Subcutaneous abdominal adipose tissue (tissue), 5 donors: Measurements from ENCODE around the gene NR1H4.

Source experiments
- H3K27ac ChIP-seq: one replicate; pipeline ENCODE4 v1.7.0; 2013; ENCODE audit warnings: low read depth, mild to moderate bottlenecking, inconsistent platforms, low read length, moderate library complexity
- H3K27me3 ChIP-seq, 5 donors: one replicate each; pipeline ENCODE4 v1.7.0; 2013; ENCODE audit warnings: low read length in 5 of 5, inconsistent platforms in 1 of 5; ENCODE audit not compliant: control insufficient read depth in 5 of 5, insufficient read depth in 4 of 5
- H3K36me3 ChIP-seq, 5 donors: one replicate each; pipeline ENCODE4 v1.7.0; 2013; ENCODE audit warnings: low read length in 5 of 5; ENCODE audit not compliant: control insufficient read depth in 5 of 5, insufficient read depth in 5 of 5
- H3K4me1 ChIP-seq, 5 donors: one replicate each; pipeline ENCODE4 v1.7.0; 2013; ENCODE audit warnings: low read length in 5 of 5, mild to moderate bottlenecking in 3 of 5, moderate library complexity in 1 of 5; ENCODE audit not compliant: control insufficient read depth in 5 of 5, insufficient read depth in 5 of 5
- H3K4me3 ChIP-seq, 5 donors: one replicate each; pipeline ENCODE4 v1.7.0; 2013; ENCODE audit warnings: low read length in 5 of 5, low read depth in 1 of 5
- H3K9ac ChIP-seq, 5 donors: one replicate each; pipeline ENCODE4 v1.7.0; 2013; ENCODE audit warnings: low read length in 5 of 5, mild to moderate bottlenecking in 4 of 5, moderate library complexity in 3 of 5
- H3K9me3 ChIP-seq, 5 donors: one replicate each; pipeline ENCODE4 v1.7.0; 2013; ENCODE audit warnings: low read length in 5 of 5; ENCODE audit not compliant: control insufficient read depth in 5 of 5
- donor health status: healthy.
- donor health status: healthy.
- donor health status: healthy.
- donor health status: healthy.
- donor health status: healthy.

NR1H4 gene

DNA sequence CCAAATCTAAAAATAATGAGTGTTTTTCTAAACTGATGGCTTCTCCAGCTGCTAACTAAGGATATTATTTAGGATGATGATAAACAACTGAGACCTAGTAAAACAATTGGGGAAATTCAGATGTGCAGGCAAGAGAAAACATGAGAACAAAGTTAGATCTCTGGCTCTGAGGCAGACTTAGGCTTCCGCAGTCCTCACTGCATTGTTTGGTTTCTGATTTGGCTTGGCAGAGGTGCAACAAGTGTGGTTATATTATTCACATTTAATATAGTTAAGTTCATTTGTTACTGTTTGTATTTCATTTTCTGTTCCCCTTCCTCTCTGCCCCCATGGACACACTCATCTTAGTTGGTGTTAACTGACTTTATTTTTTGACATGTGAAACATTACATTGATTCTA is 30.2 kb upstream of the NR1H4 start:
- no peak overlapping the region for H3K27ac ChIP-seq
- H3K4me3 ChIP-seq = no peak overlapping the region
- H3K9me3 ChIP-seq = no peaks in the 10 kb centered on the region
- H3K36me3 ChIP-seq = no peaks in the 10 kb centered on the region
- H3K9ac ChIP-seq = no peak overlapping the region
- H3K4me1 ChIP-seq = peaks cover 0 to 10% (median 4%) of the 10 kb centered on the region in 5 donors
- H3K27me3 ChIP-seq = peaks cover 0 to 3% (median 0%) of the 10 kb centered on the region in 5 donors

DNA sequence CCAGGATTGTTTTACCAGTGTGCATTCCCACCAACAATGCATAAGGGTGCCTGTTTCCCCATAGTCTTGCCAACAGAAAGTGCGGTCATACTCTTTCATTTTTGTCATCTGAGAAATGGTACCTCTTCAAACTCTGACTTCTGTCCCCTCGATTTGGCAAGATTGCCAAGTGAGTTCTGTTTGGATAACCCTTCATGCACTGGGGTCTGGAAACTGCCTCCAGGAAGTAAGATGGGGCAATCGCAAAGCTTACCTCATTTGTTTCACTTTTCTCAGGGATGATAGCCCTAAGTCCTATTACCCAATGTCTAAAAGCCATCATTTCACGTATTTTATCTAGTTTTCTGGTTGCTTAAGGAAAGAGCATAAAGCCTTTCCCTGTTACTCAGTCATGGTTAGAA is 28.6 kb upstream of the NR1H4 start:
- no peak overlapping the region for H3K4me3 ChIP-seq
- peaks cover 0 to 10% (median 4%) of the 10 kb centered on the region in 5 donors for H3K4me1 ChIP-seq
- no peak overlapping the region for H3K9ac ChIP-seq
- H3K9me3 ChIP-seq = no peaks in the 10 kb centered on the region
- no peaks in the 10 kb centered on the region for H3K36me3 ChIP-seq
- H3K27me3 ChIP-seq = peaks cover 0 to 3% (median 0%) of the 10 kb centered on the region in 5 donors
- no peak overlapping the region for H3K27ac ChIP-seq

DNA sequence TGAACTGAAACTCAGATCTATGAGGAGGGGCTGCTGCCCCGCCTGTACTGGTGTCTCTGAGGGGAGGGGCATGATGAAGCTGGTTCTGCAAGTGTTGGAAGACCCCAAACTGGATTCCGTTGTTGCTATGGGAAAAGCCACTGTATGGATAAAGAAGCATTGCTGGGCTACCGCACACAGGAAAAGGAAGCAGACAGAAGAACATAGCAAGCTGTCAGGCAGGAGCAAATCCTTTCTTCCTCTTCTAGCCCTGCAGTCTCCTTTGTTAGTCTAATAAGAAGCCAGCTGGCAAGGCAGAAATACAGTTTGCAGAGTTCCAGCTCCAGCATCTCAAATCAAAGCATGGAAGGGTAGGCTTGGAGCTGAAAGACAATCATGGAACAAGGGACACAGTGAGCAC is 26.3 kb upstream of the NR1H4 start:
- H3K36me3 ChIP-seq = no peaks in the 10 kb centered on the region
- H3K9me3 ChIP-seq = no peaks in the 10 kb centered on the region
- peaks cover 0 to 5% (median 0%) of the 10 kb centered on the region in 5 donors for H3K27me3 ChIP-seq
- peaks cover 0 to 10% (median 4%) of the 10 kb centered on the region in 5 donors for H3K4me1 ChIP-seq
- H3K9ac ChIP-seq = no peak overlapping the region
- H3K4me3 ChIP-seq = peak overlapping the region in 1 of 5 donors; percentile 13
- H3K27ac ChIP-seq = no peak overlapping the region

DNA sequence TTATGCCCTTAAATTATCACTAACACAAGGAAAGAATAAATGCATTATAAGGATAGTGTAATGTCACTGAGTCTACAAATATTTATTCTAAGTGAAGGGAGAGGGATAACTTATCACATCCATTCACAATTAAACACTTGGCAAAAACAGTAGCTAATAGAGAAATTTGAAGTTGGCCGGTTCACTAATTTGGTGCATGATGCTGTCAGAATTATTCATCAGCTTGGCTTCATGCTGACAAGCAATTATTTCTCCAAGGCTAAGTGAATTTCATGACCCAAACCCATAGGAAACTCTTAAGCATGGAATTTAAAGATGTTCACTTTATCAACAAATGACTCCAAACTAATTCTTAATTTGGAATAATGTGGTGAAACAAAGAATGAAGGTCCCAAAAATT is 25.0 kb upstream of the NR1H4 start:
- Histone ChIP-seq H3K27ac (no peak overlapping the region), H3K36me3 (no peaks in the 10 kb centered on the region)

DNA sequence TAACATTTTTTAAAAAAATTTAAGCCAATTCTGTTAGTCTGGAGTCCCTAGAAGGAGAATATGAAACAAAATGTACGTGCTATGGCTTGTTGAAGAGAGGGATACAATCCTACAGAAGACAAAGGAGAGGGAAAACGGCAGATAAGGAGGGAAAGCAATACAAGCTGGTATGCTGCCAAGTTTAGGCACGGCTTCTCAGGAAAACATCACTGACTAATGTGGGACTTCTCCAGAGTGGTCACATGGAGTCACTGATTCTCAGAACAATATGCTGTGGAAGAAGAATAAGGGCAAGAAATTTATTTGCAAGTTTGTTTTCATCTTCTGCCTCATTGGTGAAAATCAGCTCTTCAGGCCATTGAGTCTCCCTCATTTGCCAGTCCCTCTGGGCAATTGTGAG is 22.9 kb upstream of the NR1H4 start:
- Histone ChIP-seq H3K27me3 (peaks cover 0 to 5% (median 0%) of the 10 kb centered on the region in 5 donors), H3K27ac (no peak overlapping the region), H3K4me1 (peaks cover 0 to 4% (median 2%) of the 10 kb centered on the region in 5 donors), H3K36me3 (no peaks in the 10 kb centered on the region), H3K4me3 (no peak overlapping the region), H3K9ac (no peak overlapping the region), H3K9me3 (no peaks in the 10 kb centered on the region)

More for the DNA sequence above, 25.0 kb upstream of the NR1H4 start:
- H3K9me3 ChIP-seq = no peaks in the 10 kb centered on the region
- no peak overlapping the region for H3K9ac ChIP-seq
- H3K4me1 ChIP-seq = peaks cover 0 to 6% (median 0%) of the 10 kb centered on the region in 5 donors
- H3K4me3 ChIP-seq = no peak overlapping the region
- H3K27me3 ChIP-seq = peaks cover 0 to 5% (median 0%) of the 10 kb centered on the region in 5 donors

DNA sequence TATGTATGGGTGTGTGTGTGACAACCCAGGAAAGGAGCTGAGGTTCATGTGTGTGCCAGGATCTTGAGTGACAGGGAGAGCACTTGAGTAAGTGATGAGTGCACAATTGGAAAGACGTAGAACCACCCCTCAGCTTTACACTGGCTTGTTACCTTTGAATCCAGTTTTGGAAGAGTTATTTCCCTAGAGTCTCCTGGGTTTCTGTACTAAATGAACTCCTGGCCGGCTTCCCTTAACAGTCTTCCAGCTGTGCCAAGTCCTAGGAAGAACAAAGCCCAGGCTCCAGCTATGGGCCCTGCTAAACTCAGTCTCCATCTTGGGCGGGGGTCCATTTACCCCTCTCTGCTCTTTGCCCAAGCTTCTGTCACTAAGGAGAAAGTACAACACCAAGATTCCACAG is 19.7 kb upstream of the NR1H4 start:
- no peak overlapping the region for H3K9ac ChIP-seq
- no peaks in the 10 kb centered on the region for H3K36me3 ChIP-seq
- H3K9me3 ChIP-seq = no peaks in the 10 kb centered on the region
- H3K4me3 ChIP-seq = no peak overlapping the region
- H3K27ac ChIP-seq = no peak overlapping the region
- H3K27me3 ChIP-seq = peaks cover 0 to 2% (median 0%) of the 10 kb centered on the region in 5 donors
- peaks cover 0 to 4% (median 2%) of the 10 kb centered on the region in 5 donors for H3K4me1 ChIP-seq

DNA sequence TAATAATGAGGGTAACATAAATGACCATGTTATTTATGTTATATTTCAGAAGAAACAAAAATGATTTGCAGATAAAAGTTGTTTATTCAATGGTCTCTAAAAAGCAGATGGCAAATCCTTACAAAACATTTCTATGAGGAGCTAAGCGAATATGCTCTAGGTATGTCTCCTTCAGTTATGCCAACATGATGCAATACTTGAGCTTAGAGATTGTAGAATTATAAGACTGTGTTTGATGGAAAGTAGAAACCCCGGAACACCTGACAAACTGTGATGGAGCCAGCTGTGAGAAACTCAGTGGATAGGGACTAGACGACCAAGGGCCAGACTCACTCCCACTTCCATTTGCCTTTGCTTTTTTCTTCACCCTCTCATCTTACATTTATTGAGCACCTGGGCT is 17.8 kb upstream of the NR1H4 start:
- Histone ChIP-seq H3K9ac (no peak overlapping the region), H3K27me3 (peaks cover 0 to 2% (median 0%) of the 10 kb centered on the region in 5 donors), H3K36me3 (no peaks in the 10 kb centered on the region)

DNA sequence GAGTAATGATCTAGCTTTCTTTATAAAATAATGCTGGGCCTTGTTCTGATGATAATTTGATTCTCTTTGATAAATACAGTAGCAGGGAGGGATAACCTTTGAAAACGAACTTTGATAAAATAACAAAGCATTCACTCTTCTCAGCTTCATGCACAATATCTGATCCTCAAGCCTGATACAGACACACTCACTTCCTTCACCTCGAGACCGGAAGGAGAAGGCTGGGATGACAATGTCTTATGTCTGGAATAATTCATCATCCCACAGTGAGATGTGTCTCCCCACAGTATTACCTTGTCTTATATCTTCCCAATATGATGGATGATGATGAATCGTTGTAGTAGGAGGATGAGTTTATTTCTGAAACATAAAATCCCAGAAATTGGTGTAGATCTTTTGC is 15.5 kb upstream of the NR1H4 start:
- Histone ChIP-seq H3K27me3 (no peaks in the 10 kb centered on the region), H3K4me3 (no peak overlapping the region), H3K9ac (no peak overlapping the region), H3K9me3 (no peaks in the 10 kb centered on the region), H3K4me1 (peaks cover 0 to 4% (median 2%) of the 10 kb centered on the region in 5 donors), H3K36me3 (no peaks in the 10 kb centered on the region), H3K27ac (no peak overlapping the region)

More for the DNA sequence above, 17.8 kb upstream of the NR1H4 start:
- Histone ChIP-seq H3K27ac (no peak overlapping the region), H3K4me3 (no peak overlapping the region), H3K4me1 (peaks cover 0 to 4% (median 2%) of the 10 kb centered on the region in 5 donors), H3K9me3 (no peaks in the 10 kb centered on the region)

DNA sequence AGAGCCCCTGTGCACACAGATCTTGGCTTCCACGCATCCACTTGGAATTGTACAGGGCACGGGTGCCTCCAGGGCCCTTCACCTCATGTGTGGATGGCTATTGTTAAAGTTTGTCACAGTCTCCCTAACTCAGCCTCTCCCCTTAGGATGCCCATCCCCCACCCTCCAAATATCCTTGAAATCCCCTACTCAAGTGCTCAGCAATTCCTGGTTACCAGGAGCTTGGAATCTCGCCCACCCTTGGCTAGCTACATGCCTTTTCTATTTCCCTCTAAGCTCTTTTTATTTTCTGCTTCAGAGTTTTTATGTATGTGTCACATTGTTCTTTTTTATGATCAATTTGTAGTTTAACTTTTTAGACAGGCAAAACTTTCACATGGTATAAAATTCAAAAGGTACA is 13.0 kb upstream of the NR1H4 start:
- H3K9ac ChIP-seq = no peak overlapping the region
- H3K27ac ChIP-seq = no peak overlapping the region
- H3K9me3 ChIP-seq = no peaks in the 10 kb centered on the region
- H3K27me3 ChIP-seq = no peaks in the 10 kb centered on the region
- no peaks in the 10 kb centered on the region for H3K36me3 ChIP-seq
- no peak overlapping the region for H3K4me3 ChIP-seq
- H3K4me1 ChIP-seq = no peaks in the 10 kb centered on the region

DNA sequence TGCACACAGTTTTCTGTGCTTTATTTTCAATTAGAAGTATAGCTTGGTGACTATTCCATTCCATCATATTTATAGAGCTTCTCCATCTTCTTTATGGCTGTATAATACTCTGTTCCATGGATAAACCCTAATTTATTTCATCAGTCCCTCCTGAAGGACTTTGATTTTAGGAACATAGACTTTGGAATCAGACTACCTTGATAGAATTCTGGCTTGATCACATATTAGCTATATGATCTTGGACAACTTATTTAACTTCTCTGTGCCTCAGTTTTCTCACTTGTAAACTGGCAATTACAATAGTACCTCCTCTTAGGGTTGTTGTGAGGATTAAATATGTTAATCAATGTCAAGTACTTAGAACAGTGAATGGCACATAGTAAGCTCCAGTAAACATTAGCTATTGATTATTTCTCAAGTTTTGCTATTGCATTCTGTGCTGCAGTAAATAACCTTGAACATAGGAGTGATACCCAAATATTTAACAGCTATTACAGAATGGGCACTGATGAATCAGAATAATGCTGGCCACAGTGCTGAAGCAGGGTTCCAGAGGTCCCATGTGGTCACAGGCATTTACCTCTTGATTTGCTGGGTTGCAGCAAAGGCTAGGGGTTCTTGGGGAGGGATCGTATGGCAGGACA is 12.2 kb upstream of the NR1H4 start:
- Histone ChIP-seq H3K27ac (no peak overlapping the region), H3K9me3 (no peaks in the 10 kb centered on the region), H3K4me1 (no peaks in the 10 kb centered on the region), H3K27me3 (no peaks in the 10 kb centered on the region), H3K36me3 (no peaks in the 10 kb centered on the region), H3K4me3 (no peak overlapping the region), H3K9ac (no peak overlapping the region)
